Adrenal gland (tissue), 5 donors: ENCODE results near the gene BAG2.

Experiments used
- CTCF ChIP-seq, 6 experiments: fragments of 450-650 bp in 4 of 6; fragments of 200-600 bp in 2 of 6; sonication (generic) in 1 of 6; IDR thresholded peaks; 1 replicate in 5 of 6; 2 replicates in 1 of 6; pipeline versions ENCODE4 v1.5.1 to v1.8.0; 2016 to 2021; ENCODE audit warnings: antibody characterized with exemption in 6 of 6, mild to moderate bottlenecking in 2 of 6, moderate library complexity in 1 of 6
- POLR2A ChIP-seq, 2 donors: fragments of 450-650 bp; IDR thresholded peaks; one replicate each; pipeline ENCODE4 v1.6.1; 2017; ENCODE audit warnings: antibody characterized with exemption in 2 of 2, mild to moderate bottlenecking in 2 of 2, moderate library complexity in 1 of 2
- donor health status: DM: no; HTN: no; CAD: no.

- TF ChIP-seq CTCF (IDR thresholded peaks at IDR 0.05) (no peak), POLR2A (IDR thresholded peaks at IDR 0.05) (no peak)
These were observed 23.3 kb downstream of the BAG2 start for GRCh38 chr6:57195457-57195856.
